GM12878 (cell line): ENCODE measurements around the gene FBXL5. TPM values are rescaled to one million over a fixed set of nuclear protein-coding genes. Genes with fewer than 3 reads are reported as not detected.
A peak's percentile ranks its signal among the peaks of the same experiment; 100 is the strongest.

Experiments
- ATAC-seq: fragments of 200-7000 bp; cut with Tn5 transposase; 3 replicates; pipeline ENCODE4 v1.9.1; 2020; ENCODE audit warnings: mild to moderate bottlenecking, moderate library complexity
- BruUV-seq: library from RNA; stranded (reverse); fragments of 400-500 nt; replicated peaks from 2 replicates; lab custom pipeline; 2021; lab: Mats Ljungman, UMichigan
- CTCF ChIA-PET: fragments of 300-600 bp; sonication (Branson Sonifier 250); formaldehyde crosslinking; extraction: SDS; loops from one replicate; lab custom pipeline; 2021; ENCODE audit warnings: inconsistent platforms; lab: Yijun Ruan, JAX
- POLR2A ChIA-PET: fragments of 350-600 bp; formaldehyde crosslinking; extraction: SDS; loops from one replicate; lab custom pipeline; 2021; ENCODE audit warnings: inconsistent platforms; lab: Charles Lee
- RAD21 ChIA-PET: fragments of 300-600 bp; sonication (Branson Sonifier 250); formaldehyde crosslinking; loops from one replicate; lab custom pipeline; 2023; ENCODE audit warnings: antibody characterized with exemption; ENCODE audit not compliant: unreplicated experiment; lab: Charles Lee
- SMC1A ChIA-PET: fragments of 300-600 bp; sonication (Branson Sonifier 250); formaldehyde crosslinking; loops from one replicate; lab custom pipeline; 2023; ENCODE audit not compliant: unreplicated experiment, uncharacterized antibody; lab: Charles Lee
- DNase-seq: peaks from one replicate; pipeline ENCODE4 v3.0.0-alpha.2; 2011; ENCODE audit warnings: low read depth, low spot score
- FAIRE-seq: peaks from 3 replicates; lab custom pipeline; 2011; peaks lifted over from hg19 to GRCh38; lab: Jason Lieb, UNC
- H2AFZ ChIP-seq: 2 replicates; pipeline ENCODE4 v1.6.0; 2011; ENCODE audit warnings: low read depth, low read length, control low read depth; ENCODE audit not compliant: control insufficient read depth
- H3K27ac ChIP-seq: 2 replicates; pipeline ENCODE4 v1.5.1; 2011; ENCODE audit warnings: control low read depth; ENCODE audit not compliant: control insufficient read depth, insufficient read depth
- H3K27me3 ChIP-seq, 2 experiments: replicated peaks in 1 of 2; 2 replicates each; pipeline versions ENCODE4 v1.6.0 to v1.6.1; 2011; ENCODE audit warnings: low read length in 1 of 2; ENCODE audit not compliant: control insufficient read depth in 2 of 2, insufficient read depth in 2 of 2
- H3K36me3 ChIP-seq, 2 experiments: 2 replicates each; pipeline ENCODE4 v1.5.1; 2011; ENCODE audit warnings: low read length in 1 of 2; ENCODE audit not compliant: control insufficient read depth in 2 of 2, insufficient read depth in 2 of 2
- H3K4me1 ChIP-seq: 2 replicates; pipeline ENCODE4 v1.6.1; 2011; ENCODE audit warnings: mild to moderate bottlenecking, low read length, moderate library complexity, mixed read lengths; ENCODE audit not compliant: control insufficient read depth, insufficient read depth
- H3K4me2 ChIP-seq: 2 replicates; pipeline ENCODE4 v1.6.0; 2011; ENCODE audit warnings: control low read depth; ENCODE audit not compliant: control insufficient read depth, insufficient read depth
- H3K4me3 ChIP-seq: fragments of 200-600 bp; sonication (generic); 2 replicates; pipeline ENCODE4 v1.5.1; 2016
- H3K79me2 ChIP-seq: 2 replicates; pipeline ENCODE4 v1.6.0; 2011; ENCODE audit warnings: low read length; ENCODE audit not compliant: control insufficient read depth, insufficient read depth
- H3K9ac ChIP-seq: 2 replicates; pipeline ENCODE4 v1.8.0; 2011; ENCODE audit warnings: low read length, control low read depth, mixed read lengths; ENCODE audit not compliant: control insufficient read depth, insufficient read depth
- H3K9me3 ChIP-seq: replicated peaks from 3 replicates; pipeline ENCODE4 v1.5.1; 2011; ENCODE audit warnings: mild to moderate bottlenecking, low read length; ENCODE audit not compliant: control insufficient read depth, insufficient read depth
- H4K20me1 ChIP-seq: 2 replicates; pipeline ENCODE4 v1.6.0; 2011; ENCODE audit not compliant: control insufficient read depth, insufficient read depth
- BCL3 ChIP-seq: IDR thresholded peaks from 2 replicates; pipeline ENCODE4 v1.6.1; 2011; ENCODE audit warnings: borderline replicate concordance, low read depth, mild to moderate bottlenecking, moderate library complexity, low read length; ENCODE audit not compliant: insufficient read depth, poor library complexity, severe bottlenecking
- GABPA ChIP-seq: IDR thresholded peaks from 2 replicates; pipeline ENCODE4 v1.6.1; 2014; ENCODE audit warnings: antibody characterized with exemption, low read depth, mild to moderate bottlenecking, inconsistent platforms
- IKZF2 ChIP-seq, 2 experiments: fragments of 450-650 bp; IDR thresholded peaks; 2 replicates each; pipeline ENCODE4 v1.6.1; 2017; ENCODE audit warnings: mild to moderate bottlenecking in 2 of 2, moderate library complexity in 2 of 2
- KLF5 ChIP-seq: fragments of 450-650 bp; IDR thresholded peaks from 2 replicates; pipeline ENCODE4 v1.6.1; 2014; ENCODE audit warnings: mild to moderate bottlenecking; ENCODE audit not compliant: partially characterized antibody
- PAX5 ChIP-seq: IDR thresholded peaks from 2 replicates; pipeline ENCODE4 v1.6.1; 2011; ENCODE audit warnings: low read depth, low read length, borderline replicate concordance
- PKNOX1 ChIP-seq: fragments of 450-650 bp; IDR thresholded peaks from 2 replicates; pipeline ENCODE4 v1.6.1; 2016; ENCODE audit warnings: mild to moderate bottlenecking
- STAT3 ChIP-seq: IDR thresholded peaks from 2 replicates; pipeline ENCODE4 v1.6.1; 2011; ENCODE audit warnings: low read depth, low read length, improper control_type of control experiment
- SUPT20H ChIP-seq: IDR thresholded peaks from 2 replicates; pipeline ENCODE4 v1.6.1; 2011; ENCODE audit warnings: low read depth, mild to moderate bottlenecking, low read length, moderate library complexity, borderline replicate concordance; ENCODE audit not compliant: control insufficient read depth
- WGBS: methylation state at CpG from one replicate; pipeline ENCODE4 v1.1.6; 2016; ENCODE audit warnings: low lambda C conversion rate; ENCODE audit not compliant: insufficient replicate concordance, insufficient coverage; ENCODE audit errors: missing lambda C conversion rate; 5-methylcytosine and 5-hydroxymethylcytosine counted together
- in situ Hi-C: fragments of 300-500 bp; cut with MboI; formaldehyde crosslinking; loops from 9 replicates; pipeline ENCODE4 v1.14.3; 2018; ENCODE audit warnings: mixed read lengths
- intact Hi-C: fragments of 100-400 bp; cut with micrococcal nuclease; formaldehyde crosslinking; loops from one replicate; pipeline ENCODE4 v1.14.2; 2022; ENCODE audit not compliant: unreplicated experiment
- polyA plus RNA-seq, 11 experiments: library from polyadenylated mRNA; depleted of rRNA in 4 of 11; unstranded in 6 of 11; stranded (reverse) in 5 of 11; fragments of >200 nt; fragmentation: Nextera tagmentation in 4 of 11; fragmentation: Illumina TruSeq in 1 of 11; extraction: Ambion mirVana in 4 of 11; extraction: Trizol in 1 of 11; gene quantifications; 1 replicate in 1 of 11; 2 replicates in 10 of 11; pipeline versions ENCODE4 v1.2.1 to v1.2.3, GENCODE V29; 2011 to 2016; ENCODE audit warnings: inconsistent platforms in 2 of 11, missing spikeins in 2 of 11, low read depth in 1 of 11
- total RNA-seq, 4 experiments: library from RNA; depleted of rRNA in 3 of 4; stranded (reverse); fragments of >200 nt in 3 of 4; fragmentation: Illumina TruSeq in 1 of 4; extraction: Trizol in 1 of 4; gene quantifications; 2 replicates each; pipeline versions ENCODE4 v1.2.1 to v1.2.3, GENCODE V29; 2013 to 2021

The FBXL5 gene
- total and polyA plus RNA-seq, 10 of the 15 experiments (the other 5 are each of a cell fraction or from before 2014, with no cell fraction given) = 10.1 to 46.2 (median 32.7) TPM

GRCh38 chr4:15681067-15681371 lies 25.9 kb upstream of the FBXL5 start:
- Histone ChIP-seq H3K27ac (peak overlapping the region; percentile 94), H3K9me3 (no peaks in the 10 kb centered on the region), H2AFZ (peak overlapping the region; percentile 96), H3K27me3 (no peaks in the 10 kb centered on the region), H3K36me3 (no peaks in the 10 kb centered on the region), H3K4me1 (peaks cover 9% of the 10 kb centered on the region; the same call in 1 of the 2 replicates), H3K9ac (peak overlapping the region; percentile 99), H4K20me1 (no peaks in the 10 kb centered on the region), H3K79me2 (peaks cover 78% of the 10 kb centered on the region), H3K4me2 (peak overlapping the region; percentile 46; the same call in 1 of the 2 replicates), H3K4me3 (peak overlapping the region; percentile 75)
- intact Hi-C loops (loop anchor here (1.0 to 2.0 kb wide), 2 partner anchors 26 to 98 kb away; partner anchors contain the start of genes CD38 and FBXL5), in situ Hi-C loops (no loop called here)
- POLR2A ChIA-PET = interaction anchor here (0.9 to 2.5 kb wide), 3 partner anchors 29 to 83 kb away, joined by 3 to 11 read pairs (median 3); no protein-coding TSS in a partner anchor
- FAIRE-seq (no peak), ATAC-seq (no peak), DNase-seq (no peak)
- no peak for TF ChIP-seq PAX5
- TF ChIP-seq PKNOX1 = no peak
- TF ChIP-seq KLF5 = no peak
- no peak for TF ChIP-seq BCL3
- no peak for TF ChIP-seq SUPT20H
- no peak for TF ChIP-seq GABPA
- TF ChIP-seq IKZF2 (IDR thresholded peaks at IDR 0.05) = no peak
- no peak for TF ChIP-seq STAT3
- RAD21 ChIA-PET = interaction anchor here (1.0 to 2.0 kb wide), 3 partner anchors 27 to 99 kb away, joined by 4 to 8 read pairs (median 6); no protein-coding TSS in a partner anchor
- 1% methylated on average over 14 of the region's 14 CpGs for WGBS
- CTCF ChIA-PET = interaction anchor here (0.7 to 3.6 kb wide), 3 partner anchors 21 to 245 kb away, joined by 3 to 23 read pairs (median 3); no protein-coding TSS in a partner anchor
- TSS peak; percentile 74 for BruUV-seq
- SMC1A ChIA-PET = interaction anchor here (1.1 to 3.6 kb wide), 7 partner anchors 24 to 203 kb away, joined by 3 to 34 read pairs (median 4); partner anchors contain the start of gene FBXL5
